Right forelimb (tissue), 1 donor: ENCODE measurements around the gene SLC22A4.

Source experiments
- DNase-seq: peaks from one replicate; pipeline ENCODE4 v3.0.0-alpha.2; 2018

SLC22A4 gene

DNA sequence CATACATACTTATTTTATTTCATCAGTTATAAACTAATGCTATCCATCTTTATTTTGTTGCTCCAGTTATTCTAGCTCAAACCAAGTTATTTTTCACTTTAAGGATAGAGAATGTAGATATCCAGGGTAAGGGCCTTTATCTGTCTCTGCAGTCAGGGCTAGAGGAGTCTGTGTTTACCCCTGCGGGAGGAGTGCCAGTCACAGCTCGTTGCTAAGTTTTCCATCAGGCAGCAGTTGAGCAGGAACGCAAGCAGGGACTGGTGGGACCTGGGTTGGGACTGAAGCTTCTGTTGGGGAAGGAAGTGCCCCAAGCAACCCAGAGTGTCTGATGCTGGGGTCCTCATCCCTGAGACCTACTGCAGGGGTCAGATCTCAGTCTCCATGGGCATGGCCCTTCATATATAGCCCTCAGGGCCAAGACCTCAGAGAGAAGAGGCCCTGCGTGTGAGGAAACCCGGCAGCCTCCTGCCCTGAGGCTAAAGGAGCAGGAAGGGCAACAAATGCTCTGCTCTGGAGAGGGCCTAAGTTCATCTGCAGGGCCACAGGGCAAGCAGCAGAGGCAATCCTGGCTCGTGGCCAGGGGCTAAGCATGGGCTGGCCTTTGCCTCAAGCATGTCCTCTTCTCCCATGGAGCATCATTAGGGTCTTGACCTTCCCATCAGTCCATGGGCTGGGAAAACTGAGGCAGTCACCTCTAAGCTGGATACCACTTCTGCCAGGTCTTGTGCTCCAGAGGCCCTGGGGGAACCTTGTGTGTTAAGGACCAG, 6.6 kb downstream of the SLC22A4 start:
- no peak for DNase-seq

DNA sequence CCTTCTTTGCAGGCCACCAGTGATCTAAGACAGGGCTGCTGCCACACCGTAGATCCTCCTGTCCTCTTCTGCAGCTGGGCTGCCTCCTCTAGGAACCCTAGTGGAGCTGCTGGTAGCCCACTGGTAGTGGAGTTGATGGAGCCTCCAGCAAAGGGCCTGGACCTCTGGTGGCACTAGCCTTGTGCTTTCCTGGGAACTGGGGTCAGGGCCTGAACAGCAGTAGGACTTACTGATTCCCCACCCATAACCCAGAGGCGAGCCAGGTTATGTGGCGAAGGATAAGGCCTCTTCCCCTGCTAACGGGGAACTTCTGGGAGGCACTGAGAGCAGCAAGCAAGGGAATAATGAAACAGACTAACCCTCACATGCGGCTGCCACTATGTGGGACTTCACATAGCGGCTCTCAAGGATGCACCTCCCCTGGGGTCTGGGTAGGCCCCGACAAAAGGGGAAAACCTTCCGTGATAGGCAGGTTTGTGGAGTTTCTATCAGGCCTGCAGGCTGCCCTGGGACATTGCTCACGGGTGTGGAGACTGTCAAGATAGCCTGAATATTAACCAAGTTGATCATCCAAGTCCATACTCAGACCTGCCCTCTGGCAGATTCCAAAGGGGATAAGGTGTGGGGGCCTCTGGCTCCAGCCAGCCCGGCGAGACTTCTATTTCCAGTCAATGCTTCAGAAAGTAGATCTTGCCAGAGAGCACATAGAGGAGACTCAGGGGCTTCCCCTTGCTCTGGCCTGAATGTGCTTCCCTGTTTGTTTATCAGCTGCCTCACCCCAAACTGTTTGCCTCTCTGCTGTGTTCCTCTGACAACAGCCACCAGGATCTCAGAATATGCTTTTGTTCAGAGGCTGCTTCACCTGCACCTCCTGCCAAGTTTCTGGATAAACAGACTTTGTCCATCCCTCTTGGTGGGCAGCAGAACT, 7.4 kb downstream of the SLC22A4 start:
- DNase-seq = no peak

DNA sequence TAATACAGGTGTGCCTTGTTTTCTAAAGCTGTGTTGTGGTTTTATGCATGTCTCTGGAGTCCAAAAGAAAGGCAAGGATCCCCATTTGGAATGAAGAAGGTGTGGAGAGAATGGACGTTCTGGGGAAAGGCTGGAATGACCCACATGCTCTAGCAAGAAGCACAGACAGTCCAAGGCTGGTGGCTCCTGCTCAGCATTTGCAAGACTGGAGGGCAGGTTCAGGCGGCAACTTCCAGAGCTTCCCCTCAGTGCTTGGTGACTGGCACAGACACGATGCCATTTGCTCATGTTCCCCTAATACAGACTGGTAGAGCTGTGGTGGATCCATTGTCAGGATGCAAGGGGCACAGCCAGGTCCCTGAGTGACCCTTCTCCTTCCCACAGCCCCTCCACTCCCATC, 8.2 kb downstream of the SLC22A4 start:
- no peak for DNase-seq

DNA sequence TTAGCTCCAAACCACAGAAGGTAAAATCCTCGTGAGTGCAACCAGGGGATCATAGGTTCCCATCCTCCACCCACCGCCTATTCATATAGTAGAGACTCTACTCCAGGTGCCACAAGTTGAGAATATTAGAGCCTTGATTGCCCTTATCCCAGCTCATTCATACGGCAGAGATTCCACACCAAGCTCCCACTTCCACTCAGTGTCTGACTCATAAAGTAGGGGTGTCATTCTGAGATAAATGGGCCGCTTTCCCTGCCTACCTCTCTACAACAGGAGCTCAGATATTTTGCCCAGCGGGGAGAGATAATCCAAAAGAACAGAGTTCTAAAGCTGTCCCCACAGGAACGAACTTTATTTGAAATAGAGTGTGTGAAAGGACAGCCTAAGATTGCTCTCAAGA, 9.4 kb downstream of the SLC22A4 start:
- no peak for DNase-seq

DNA sequence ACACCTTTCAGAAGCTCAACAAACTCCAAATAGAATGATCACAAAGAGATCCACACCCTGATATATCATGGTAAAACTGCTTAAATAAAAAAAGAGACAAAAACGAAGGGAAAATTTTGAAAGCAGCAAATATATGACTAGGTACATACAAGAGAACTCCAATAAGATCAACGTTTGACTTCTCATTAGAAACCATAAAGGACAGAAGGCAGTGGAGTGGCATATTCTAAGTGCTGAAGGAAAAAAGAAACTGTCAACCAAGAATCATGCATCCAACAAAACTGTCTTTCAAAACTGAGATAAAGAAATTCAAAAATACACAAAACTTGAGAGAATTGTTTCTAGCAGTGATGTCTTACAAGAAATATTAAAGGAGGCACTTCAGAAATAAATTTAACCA, 11.2 kb downstream of the SLC22A4 start:
- no peak for DNase-seq

DNA sequence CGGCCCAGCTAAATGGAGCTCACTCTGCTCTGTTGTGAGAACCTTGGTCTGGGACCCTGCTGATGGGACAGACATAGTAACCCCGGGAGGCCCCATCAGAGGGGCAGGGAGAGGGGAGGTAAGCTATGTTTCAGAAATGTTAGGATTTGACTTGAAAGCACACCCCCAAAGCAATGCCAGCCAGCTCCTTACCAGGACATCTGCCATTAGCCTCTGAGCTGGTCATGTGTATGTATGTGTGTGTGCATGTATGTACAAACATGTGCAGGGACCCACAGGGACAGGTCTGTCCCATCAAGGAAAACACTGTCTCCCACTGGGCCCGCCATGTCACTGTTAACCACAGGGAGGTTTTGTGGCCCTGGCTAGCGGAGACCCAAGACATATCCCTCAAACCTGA, 14.5 kb downstream of the SLC22A4 start:
- DNase-seq = no peak

DNA sequence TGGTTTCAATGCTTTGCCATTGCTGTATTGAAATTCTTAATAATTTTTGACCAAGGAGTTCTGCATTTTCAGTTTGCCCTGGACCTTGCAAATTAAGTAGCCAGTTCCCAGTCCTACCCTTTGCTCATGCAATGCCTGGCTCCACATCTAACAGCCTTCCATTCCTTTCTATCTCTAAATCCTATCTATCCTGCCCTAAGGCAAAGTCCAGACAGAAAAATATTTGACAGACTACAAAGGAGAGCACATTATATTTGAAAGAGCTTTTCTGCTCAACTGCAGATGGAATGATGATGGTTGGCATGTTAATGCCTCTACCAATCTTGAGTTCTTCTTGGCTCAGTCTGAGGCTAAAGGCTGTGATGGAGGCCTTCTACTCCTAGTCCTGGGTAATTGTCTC, 15.5 kb downstream of the SLC22A4 start:
- DNase-seq = no peak

DNA sequence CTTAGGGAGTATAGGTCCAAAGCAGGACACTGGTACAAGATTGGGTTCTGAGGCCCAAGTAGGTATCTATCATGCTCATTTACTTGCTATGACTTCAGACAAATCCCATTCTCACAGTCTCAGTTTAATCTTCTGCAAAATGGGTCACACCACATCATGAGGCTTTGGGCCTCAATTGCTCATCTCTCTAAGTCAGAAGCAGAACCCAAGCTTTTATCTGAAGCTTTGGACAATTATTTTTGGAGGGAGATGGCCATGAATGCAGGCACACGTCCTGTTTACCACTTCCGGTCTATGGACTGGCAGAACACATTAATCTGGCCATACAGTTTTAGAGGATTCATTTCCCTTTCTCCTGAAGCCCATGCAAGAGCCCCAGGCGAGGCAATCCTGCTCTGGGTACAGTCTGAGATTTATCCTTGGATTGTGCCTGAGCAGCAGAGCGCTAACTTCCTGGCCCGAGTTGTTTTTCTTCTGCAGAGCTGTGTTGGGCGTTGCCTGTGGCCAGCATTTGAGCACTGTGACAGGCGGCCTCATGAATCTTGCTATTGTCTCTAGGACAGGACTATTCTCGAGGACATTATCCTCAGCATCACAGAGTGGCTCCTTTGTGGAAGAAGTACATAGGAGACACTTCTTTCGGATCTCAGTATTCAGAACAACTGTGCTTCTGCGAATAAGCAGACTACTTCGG, 16.1 kb downstream of the SLC22A4 start:
- no peak for DNase-seq

DNA sequence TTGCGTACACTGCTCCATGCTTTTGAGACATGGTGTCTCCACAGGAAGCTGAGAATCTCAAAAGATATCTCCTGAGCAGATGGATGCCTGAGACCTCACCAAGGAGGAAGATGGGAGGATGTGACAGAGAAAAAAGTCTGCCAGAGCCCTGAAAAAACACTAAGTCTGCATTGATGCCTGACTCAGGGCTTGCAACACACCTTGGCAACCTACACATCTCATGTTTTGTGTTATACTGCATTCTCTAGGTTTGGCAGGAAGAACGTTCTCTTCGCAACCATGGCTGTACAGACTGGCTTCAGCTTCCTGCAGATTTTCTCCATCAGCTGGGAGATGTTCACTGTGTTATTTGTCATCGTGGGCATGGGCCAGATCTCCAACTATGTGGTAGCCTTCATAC, 19.2 kb downstream of the SLC22A4 start:
- DNase-seq = no peak

DNA sequence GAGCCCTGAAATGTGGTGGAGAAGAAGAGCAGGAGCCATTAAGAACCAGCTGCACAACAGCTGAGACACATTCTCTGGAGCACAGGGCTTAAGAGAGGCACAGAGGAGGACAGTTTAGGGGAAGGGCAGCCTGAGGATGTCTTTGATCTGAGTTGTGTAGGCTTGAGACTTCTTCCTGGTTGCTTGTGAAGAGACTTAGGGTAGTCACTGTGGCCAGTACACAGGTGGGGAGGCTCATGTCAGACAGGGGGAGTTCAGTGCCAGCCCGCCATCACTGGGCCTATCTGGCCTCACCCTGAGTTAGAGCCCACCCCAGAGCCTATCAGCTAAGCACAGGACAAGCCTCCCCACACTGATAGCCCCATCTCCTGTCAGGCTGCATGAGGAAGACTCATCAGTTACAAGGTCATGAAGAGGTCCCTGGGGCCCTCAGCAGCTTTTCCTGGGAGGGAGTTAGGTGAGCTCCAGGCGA, 19.8 kb downstream of the SLC22A4 start:
- no peak for DNase-seq

DNA sequence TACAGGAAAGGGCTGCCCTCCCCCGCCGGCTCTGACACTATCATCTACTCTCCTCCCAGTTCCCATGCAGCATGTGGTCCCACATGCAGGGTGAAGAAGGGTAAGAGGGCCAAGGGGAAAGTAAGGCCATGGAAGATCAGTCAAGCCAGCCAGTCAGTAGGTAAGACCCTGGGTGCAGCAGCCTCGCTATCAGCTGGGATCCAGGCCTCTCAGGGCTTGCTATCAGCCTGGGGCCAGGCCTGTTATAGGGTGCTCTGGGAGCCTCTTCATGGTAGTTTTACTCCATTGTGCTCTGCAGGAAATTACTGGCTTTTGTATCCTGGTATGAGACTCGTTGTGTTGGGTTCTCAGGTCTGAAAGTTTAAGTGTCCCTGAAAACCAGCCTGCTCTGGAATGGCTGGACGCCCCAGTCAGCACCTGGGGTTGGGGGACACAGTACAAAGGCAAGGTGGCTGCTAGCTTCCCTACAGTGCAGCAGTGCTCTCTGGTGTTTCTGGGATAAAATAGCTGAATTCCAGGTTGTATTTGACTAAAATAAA, 21.4 kb downstream of the SLC22A4 start:
- DNase-seq = no peak

DNA sequence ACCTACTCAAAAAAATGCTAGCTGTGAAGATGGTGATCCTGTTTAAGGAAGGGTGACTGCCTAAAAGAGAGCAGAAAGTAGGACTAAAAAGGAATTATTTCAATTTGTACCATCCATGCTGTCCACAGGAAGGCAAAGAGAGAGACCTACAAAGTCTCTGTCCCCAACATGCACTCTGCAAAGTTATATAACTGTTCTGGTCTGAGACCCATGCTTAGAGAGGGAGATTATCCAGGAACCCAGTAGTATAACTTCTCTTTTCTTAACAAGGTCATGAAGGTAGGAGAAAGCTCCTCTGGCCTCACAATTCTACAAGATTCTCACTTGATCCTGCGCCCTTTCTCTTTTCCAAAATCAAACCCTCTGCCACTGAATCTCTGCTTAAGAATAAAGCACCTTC, 25.8 kb downstream of the SLC22A4 start:
- DNase-seq = no peak

DNA sequence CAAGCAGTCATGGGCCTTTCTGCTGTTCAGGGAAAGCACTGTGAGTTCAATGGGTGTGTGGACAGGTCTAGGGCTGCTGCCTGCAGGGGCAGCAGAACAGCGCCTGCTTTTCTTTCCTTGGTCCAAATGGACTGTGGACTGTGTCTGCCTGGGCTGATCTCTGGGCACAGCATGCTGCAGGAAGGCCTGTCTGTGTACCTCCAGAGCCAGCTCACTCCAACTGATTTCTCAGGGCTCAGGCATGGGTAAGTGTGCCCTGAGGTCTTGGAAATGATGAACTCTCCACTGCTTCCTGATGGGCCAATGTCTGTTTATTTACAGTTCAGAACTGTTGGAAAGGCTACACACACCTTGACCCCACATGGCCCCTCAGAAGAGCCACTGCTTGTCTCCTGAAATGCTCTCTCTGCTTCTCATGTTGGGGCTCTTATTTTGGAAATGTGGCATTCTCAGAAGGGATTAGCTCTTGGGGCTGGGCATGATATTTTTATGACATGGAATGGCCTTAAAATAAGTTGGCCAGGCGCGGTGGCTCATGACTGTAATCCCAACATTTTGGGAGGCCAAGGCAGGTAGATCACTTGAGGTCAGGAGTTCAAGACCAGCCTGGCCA, 27.0 kb downstream of the SLC22A4 start:
- DNase-seq = no peak

DNA sequence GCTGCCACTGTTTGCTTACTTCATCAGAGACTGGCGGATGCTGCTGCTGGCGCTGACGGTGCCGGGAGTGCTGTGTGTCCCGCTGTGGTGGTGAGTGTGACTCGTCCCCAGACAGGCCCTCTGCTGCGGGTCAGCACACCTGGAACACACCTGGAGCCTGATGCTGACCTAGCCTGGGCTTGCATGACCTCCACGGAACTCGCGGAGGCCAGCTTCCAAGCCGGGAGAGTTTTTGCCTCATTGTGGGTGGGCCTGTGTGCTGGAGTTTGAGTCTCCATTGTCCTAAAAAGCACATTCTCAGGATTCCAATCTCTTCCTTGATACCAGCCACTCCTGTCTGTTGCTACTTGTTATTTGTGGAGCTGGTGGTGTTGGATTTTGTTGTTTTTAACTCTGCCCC, 28.1 kb downstream of the SLC22A4 start:
- no peak for DNase-seq

DNA sequence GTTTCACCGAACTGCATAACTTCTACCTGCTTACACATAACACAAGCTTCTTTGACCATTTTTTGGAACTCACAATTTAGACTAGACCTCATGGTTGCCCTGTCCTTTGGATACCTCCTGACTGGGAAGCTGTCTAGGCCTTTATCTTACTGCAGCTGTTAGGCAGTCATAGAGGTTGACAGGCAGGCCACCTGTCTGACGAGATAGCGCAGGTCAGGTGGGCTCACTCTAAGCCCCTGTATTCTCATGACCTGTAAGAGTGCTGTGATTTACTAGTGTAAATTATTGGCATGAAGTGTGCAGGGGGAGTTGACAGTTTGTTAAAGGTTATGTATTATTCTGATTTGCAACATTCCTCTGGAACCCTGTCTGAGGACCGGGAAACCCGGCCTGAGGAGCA, 29.0 kb downstream of the SLC22A4 start:
- DNase-seq = no peak

DNA sequence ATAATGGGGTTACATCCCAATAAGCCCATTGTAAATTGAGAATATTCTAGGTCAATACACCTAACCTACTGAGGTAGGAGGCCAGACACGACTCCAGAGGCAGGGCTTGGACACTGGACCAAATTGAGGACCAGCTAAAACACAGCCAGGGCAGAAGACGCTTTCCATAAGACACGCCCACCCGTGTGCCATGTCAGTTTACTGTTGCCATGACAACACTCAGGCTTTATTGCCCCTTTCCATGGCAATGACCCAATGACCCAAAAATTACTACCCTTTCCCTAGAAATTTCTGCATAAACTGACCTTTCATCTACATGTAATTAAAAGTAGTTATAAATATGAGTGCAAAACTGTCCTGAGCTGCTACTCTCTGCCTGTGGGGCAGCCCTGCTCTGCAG, 31.5 kb downstream of the SLC22A4 start:
- DNase-seq = no peak

DNA sequence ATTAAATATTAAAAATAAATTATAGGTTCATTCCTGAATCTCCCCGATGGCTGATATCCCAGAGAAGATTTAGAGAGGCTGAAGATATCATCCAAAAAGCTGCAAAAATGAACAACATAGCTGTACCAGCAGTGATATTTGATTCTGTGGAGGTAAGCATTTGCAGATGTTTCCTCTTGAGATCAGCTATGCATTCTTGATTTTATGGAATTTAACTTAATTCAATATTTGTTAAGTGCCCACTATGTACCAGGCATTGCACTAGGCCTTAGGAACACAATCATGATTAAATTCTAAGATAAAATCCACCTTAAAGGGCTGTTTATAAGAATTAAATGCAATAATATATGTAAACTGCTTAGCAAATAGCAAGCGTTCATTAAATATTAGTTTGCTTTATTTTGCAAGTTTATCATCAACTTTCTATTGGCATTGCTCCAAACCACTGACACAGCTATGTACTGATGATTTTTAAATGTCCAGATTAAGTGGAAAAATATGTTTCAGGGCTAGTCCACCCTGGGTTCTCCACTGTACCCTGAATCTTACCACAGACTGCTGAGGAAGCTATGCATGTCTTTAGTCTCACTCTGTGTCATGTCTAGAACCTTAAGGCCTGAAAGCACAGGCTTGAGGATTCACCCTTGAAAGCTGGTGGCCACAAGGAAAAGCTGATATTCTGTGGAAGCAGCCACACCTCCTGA, 33.2 kb downstream of the SLC22A4 start:
- DNase-seq = no peak

DNA sequence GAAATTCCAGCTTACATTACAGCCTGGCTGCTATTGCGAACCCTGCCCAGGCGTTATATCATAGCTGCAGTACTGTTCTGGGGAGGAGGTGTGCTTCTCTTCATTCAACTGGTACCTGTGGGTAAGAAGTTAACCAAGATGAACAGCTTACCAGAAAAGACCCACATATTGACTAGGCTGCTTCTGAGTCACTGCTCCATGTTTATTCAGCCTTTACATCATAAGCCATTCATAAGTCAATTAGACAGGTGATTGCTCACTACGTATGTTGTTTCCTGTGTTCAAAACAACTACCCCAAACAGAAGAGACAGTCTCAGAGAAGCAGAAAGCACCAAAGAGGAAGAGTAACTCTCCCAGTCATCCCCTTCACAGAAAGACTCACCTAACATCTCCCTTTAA, 40.6 kb downstream of the SLC22A4 start:
- DNase-seq = no peak

DNA sequence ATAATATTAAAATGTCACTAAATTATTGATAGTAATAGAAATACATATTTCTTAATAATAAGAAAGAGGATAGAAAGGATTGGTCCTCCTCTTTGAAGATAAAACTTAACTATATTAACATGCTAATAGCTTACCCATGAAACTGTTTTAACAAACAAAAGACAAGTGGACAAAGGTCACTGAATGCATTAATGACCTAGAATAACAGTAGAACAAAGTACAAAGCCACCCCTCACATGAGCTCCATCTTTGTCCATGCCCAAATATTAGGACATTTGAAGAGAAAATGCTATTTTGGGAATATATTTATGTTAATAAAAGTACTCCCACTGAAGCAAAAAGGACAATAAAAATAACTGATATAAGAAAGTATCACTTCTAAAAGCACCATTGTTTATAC, 41.2 kb downstream of the SLC22A4 start:
- no peak for DNase-seq

DNA sequence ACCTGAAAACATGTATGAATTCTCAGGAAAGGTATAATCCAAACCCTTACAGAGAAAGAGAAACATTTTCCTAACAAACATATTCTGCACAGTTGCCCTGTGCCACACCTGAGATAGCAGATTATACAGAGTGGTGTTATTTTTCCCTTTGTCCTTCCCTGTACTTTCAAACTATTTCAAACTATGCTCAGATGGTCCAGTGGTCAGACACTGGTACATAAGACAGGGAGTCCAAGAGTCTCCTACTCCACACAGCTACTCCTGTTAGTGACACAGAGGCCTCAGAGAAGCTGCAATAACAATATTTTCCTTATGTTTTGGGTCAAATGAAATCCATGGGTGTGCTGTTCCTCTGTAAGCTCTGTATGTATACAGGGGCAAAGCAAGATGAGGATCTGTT, 45.3 kb downstream of the SLC22A4 start:
- DNase-seq = no peak

DNA sequence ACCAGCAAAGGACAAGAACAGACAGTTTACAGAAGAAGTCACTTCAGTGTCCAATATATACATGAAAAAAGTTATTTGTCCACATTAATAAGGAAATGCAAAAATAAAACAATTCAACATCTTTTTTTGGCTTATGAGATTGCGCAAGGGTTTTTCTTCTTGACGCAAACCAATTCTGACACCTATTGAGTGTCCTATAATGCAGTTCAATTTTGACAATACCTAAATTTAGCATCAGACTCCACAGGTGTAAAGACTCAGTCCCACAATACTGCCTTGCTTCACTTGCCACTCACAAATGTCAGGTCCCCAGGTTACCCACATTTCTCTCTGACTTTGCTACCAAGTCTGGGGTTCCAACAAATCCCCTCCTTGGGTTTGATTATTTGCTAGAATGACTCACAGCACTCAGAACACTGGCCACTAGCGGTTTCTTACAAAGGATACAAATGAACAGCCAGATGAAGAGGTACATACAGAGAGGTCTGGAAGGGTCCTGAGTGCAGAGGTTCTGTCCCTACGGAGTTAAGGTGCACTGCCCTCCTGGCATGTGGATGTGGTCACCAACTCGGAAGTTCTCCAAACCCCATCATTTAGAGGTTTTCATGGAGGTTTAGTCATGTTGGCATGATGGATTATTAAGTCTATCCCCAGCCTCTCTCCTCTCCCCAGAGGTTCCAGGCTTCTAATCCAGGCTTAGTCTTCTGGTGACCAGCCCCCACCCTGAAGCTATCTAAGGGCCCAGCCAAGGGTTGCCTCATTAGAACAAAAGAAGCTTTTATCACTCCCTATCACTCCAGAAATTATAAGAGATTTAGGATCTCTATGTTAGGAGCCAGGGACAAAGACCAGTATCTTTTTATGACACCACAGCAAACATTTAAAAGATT, 48.3 kb downstream of the SLC22A4 start:
- DNase-seq = no peak
